Fibroblast of upper back skin (primary cell): ENCODE results near the gene HSD17B8.

Source experiments
- DNase-seq: peaks from one replicate; pipeline ENCODE4 v3.0.0-alpha.2; 2013

HSD17B8 gene

GRCh38 chr6:33248932-33249731, 44.7 kb downstream of the HSD17B8 start:
- peak; percentile 99 for DNase-seq

- peak; percentile 75 for DNase-seq
Measured at GRCh38 chr6:33249732-33250630, 45.5 kb downstream of the HSD17B8 start.

- no peak for DNase-seq
Measured at GRCh38 chr6:33250731-33251130, 46.3 kb downstream of the HSD17B8 start.

GRCh38 chr6:33251395-33252012, 47.0 kb downstream of the HSD17B8 start:
- DNase-seq: peak; percentile 55

GRCh38 chr6:33252759-33253158, 48.3 kb downstream of the HSD17B8 start:
- DNase-seq: peak; percentile 82

- DNase-seq: no peak
Measured at GRCh38 chr6:33254591-33254990, 50.1 kb downstream of the HSD17B8 start.
